Measurements from ENCODE around the gene DDIT4. TPM values are rescaled to one million over a fixed set of nuclear protein-coding genes. Genes with fewer than 3 reads are reported as not detected.

The DDIT4 gene
- total RNA-seq, 1 experiment from 2014 or later = 20.7 TPM

- no peaks in the 10 kb centered on the region for H3K9me3 ChIP-seq (ENCODE audit: low read depth, low read length, poor library complexity, severe bottlenecking)
- no TSS peak for BruUV-seq (replicated peaks)
- POLR2A ChIA-PET (ENCODE audit: low non-redundant PET) = no interaction called here
- H3K4me3 ChIP-seq (ENCODE audit: low read depth, low read length, poor library complexity, severe bottlenecking) = no peak overlapping the region
- DNase-seq (ENCODE audit: low spot score) = no peak
- no peaks in the 10 kb centered on the region for H3K36me3 ChIP-seq (ENCODE audit: insufficient read depth, low read length, poor library complexity, severe bottlenecking)
- TF ChIP-seq CTCF (conservative IDR thresholded peaks at IDR 0.05; ENCODE audit: low read depth, low read length) (no peak), EZH2 (IDR thresholded peaks at IDR 0.05; ENCODE audit: borderline replicate concordance, low read depth, low read length, poor library complexity, severe bottlenecking) (no peak)
- no peaks in the 10 kb centered on the region for H3K27me3 ChIP-seq (replicated peaks; ENCODE audit: insufficient read depth, low read depth, low read length, poor library complexity)
- intact Hi-C loops (cut with micrococcal nuclease; ENCODE audit: unreplicated experiment) = no loop called here
- no peaks in the 10 kb centered on the region for H3K4me1 ChIP-seq (ENCODE audit: insufficient read depth, low read length, poor library complexity, severe bottlenecking)
- CTCF ChIA-PET = no interaction called here
- no peak overlapping the region for H3K27ac ChIP-seq (ENCODE audit: low read depth, low read length, poor library complexity, severe bottlenecking)
Observed at GRCh38 chr10:72285972-72286521, 12.3 kb downstream of the DDIT4 start.

GRCh38 chr10:72291019-72291532 is 17.4 kb downstream of the DDIT4 start:
- ChIA-PET POLR2A (ENCODE audit: low non-redundant PET) (interaction anchor here (0.8 to 1.1 kb wide), 2 partner anchors 16 to 18 kb away, joined by 3 read pairs; no protein-coding TSS in a partner anchor), CTCF (no interaction called here)
- no peak for DNase-seq (ENCODE audit: low spot score)
- Histone ChIP-seq H3K27me3 (replicated peaks; ENCODE audit: insufficient read depth, low read depth, low read length, poor library complexity) (no peaks in the 10 kb centered on the region), H3K36me3 (ENCODE audit: insufficient read depth, low read length, poor library complexity, severe bottlenecking) (no peaks in the 10 kb centered on the region), H3K27ac (ENCODE audit: low read depth, low read length, poor library complexity, severe bottlenecking) (no peak overlapping the region), H3K4me3 (ENCODE audit: low read depth, low read length, poor library complexity, severe bottlenecking) (no peak overlapping the region), H3K9me3 (ENCODE audit: low read depth, low read length, poor library complexity, severe bottlenecking) (no peaks in the 10 kb centered on the region), H3K4me1 (ENCODE audit: insufficient read depth, low read length, poor library complexity, severe bottlenecking) (peaks cover 7% of the 10 kb centered on the region)
- intact Hi-C loops (cut with micrococcal nuclease; ENCODE audit: unreplicated experiment) = no loop called here
- TF ChIP-seq EZH2 (IDR thresholded peaks at IDR 0.05; ENCODE audit: borderline replicate concordance, low read depth, low read length, poor library complexity, severe bottlenecking) = no peak
- no peak for TF ChIP-seq CTCF (conservative IDR thresholded peaks at IDR 0.05; ENCODE audit: low read depth, low read length)
- no TSS peak for BruUV-seq (replicated peaks)

- Histone ChIP-seq H3K36me3 (ENCODE audit: insufficient read depth, low read length, poor library complexity, severe bottlenecking) (no peaks in the 10 kb centered on the region), H3K27me3 (replicated peaks; ENCODE audit: insufficient read depth, low read depth, low read length, poor library complexity) (no peaks in the 10 kb centered on the region), H3K4me1 (ENCODE audit: insufficient read depth, low read length, poor library complexity, severe bottlenecking) (peaks cover 12% of the 10 kb centered on the region), H3K4me3 (ENCODE audit: low read depth, low read length, poor library complexity, severe bottlenecking) (no peak overlapping the region), H3K9me3 (ENCODE audit: low read depth, low read length, poor library complexity, severe bottlenecking) (no peaks in the 10 kb centered on the region), H3K27ac (ENCODE audit: low read depth, low read length, poor library complexity, severe bottlenecking) (no peak overlapping the region)
- intact Hi-C loops (cut with micrococcal nuclease; ENCODE audit: unreplicated experiment) = no loop called here
- BruUV-seq (replicated peaks) = no TSS peak
- no peak for DNase-seq (ENCODE audit: low spot score)
- CTCF ChIA-PET = no interaction called here
- TF ChIP-seq CTCF (conservative IDR thresholded peaks at IDR 0.05; ENCODE audit: low read depth, low read length) = no peak
- TF ChIP-seq EZH2 (IDR thresholded peaks at IDR 0.05; ENCODE audit: borderline replicate concordance, low read depth, low read length, poor library complexity, severe bottlenecking) = no peak
- POLR2A ChIA-PET (ENCODE audit: low non-redundant PET) = no interaction called here
Observed at GRCh38 chr10:72292223-72292691, 18.5 kb downstream of the DDIT4 start.

Data from A673 (cell line).